ENCODE results near the gene MSGN1.

DNA sequence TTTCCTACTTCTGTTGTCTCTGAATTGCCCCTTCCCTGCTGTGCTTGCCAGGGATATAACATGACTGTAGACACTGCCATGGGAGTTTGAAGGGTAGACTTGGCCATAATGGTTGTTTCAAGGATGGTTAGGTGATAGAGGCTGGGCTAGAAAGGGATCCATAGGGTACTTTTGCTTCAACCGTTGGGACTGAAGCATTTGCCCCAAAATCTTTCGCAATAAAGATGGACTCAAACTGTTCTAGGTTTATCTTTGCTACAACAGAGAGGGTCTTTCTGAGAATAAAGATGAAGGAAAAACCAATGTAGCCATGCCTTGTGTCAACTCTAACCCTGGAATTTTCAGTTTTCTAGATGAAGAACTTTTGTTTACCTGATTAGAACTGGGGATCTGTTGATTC, 27.2 kb downstream of the MSGN1 start:
- TF ChIP-seq PPARA (CRISPR knock-in tag; IDR thresholded peaks at IDR 0.05; ENCODE audit: borderline replicate concordance) (no peak), ZFP3 (CRISPR knock-in tag; IDR thresholded peaks at IDR 0.05) (no peak), BACH2 (CRISPR knock-in tag; IDR thresholded peaks at IDR 0.05; ENCODE audit: borderline replicate concordance) (no peak), SNAI2 (CRISPR knock-in tag; IDR thresholded peaks at IDR 0.05) (no peak), RARB (CRISPR knock-in tag; IDR thresholded peaks at IDR 0.05) (no peak), TCF4 (CRISPR knock-in tag; IDR thresholded peaks at IDR 0.05; ENCODE audit: borderline replicate concordance) (no peak), ZC3H10 (CRISPR knock-in tag; IDR thresholded peaks at IDR 0.05) (no peak), ZFP30 (CRISPR knock-in tag; IDR thresholded peaks at IDR 0.05) (no peak), ARNTL (CRISPR knock-in tag; IDR thresholded peaks at IDR 0.05; ENCODE audit: borderline replicate concordance, low read depth) (no peak), ZNF8 (CRISPR knock-in tag; IDR thresholded peaks at IDR 0.05) (no peak), ZNF565 (CRISPR knock-in tag; conservative IDR thresholded peaks at IDR 0.05; ENCODE audit: low read depth) (no peak)
- TF ChIP-seq, protein P1, sequence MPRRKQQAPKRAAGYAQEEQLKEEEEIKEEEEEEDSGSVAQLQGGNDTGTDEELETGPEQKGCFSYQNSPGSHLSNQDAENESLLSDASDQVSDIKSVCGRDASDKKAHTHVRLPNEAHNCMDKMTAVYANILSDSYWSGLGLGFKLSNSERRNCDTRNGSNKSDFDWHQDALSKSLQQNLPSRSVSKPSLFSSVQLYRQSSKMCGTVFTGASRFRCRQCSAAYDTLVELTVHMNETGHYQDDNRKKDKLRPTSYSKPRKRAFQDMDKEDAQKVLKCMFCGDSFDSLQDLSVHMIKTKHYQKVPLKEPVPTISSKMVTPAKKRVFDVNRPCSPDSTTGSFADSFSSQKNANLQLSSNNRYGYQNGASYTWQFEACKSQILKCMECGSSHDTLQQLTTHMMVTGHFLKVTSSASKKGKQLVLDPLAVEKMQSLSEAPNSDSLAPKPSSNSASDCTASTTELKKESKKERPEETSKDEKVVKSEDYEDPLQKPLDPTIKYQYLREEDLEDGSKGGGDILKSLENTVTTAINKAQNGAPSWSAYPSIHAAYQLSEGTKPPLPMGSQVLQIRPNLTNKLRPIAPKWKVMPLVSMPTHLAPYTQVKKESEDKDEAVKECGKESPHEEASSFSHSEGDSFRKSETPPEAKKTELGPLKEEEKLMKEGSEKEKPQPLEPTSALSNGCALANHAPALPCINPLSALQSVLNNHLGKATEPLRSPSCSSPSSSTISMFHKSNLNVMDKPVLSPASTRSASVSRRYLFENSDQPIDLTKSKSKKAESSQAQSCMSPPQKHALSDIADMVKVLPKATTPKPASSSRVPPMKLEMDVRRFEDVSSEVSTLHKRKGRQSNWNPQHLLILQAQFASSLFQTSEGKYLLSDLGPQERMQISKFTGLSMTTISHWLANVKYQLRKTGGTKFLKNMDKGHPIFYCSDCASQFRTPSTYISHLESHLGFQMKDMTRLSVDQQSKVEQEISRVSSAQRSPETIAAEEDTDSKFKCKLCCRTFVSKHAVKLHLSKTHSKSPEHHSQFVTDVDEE (CRISPR knock-in tag; IDR thresholded peaks at IDR 0.05): no peak
- TF ChIP-seq, protein P2, sequence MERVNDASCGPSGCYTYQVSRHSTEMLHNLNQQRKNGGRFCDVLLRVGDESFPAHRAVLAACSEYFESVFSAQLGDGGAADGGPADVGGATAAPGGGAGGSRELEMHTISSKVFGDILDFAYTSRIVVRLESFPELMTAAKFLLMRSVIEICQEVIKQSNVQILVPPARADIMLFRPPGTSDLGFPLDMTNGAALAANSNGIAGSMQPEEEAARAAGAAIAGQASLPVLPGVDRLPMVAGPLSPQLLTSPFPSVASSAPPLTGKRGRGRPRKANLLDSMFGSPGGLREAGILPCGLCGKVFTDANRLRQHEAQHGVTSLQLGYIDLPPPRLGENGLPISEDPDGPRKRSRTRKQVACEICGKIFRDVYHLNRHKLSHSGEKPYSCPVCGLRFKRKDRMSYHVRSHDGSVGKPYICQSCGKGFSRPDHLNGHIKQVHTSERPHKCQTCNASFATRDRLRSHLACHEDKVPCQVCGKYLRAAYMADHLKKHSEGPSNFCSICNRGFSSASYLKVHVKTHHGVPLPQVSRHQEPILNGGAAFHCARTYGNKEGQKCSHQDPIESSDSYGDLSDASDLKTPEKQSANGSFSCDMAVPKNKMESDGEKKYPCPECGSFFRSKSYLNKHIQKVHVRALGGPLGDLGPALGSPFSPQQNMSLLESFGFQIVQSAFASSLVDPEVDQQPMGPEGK (CRISPR knock-in tag; IDR thresholded peaks at IDR 0.05; ENCODE audit: borderline replicate concordance): no peak
